ENCODE data around the gene MRGPRG. TPM values are rescaled to one million over a fixed set of nuclear protein-coding genes. Genes with fewer than 3 reads are reported as not detected.

Gene MRGPRG
- total RNA-seq, 1 experiment from 2014 or later, result not detected

DNA sequence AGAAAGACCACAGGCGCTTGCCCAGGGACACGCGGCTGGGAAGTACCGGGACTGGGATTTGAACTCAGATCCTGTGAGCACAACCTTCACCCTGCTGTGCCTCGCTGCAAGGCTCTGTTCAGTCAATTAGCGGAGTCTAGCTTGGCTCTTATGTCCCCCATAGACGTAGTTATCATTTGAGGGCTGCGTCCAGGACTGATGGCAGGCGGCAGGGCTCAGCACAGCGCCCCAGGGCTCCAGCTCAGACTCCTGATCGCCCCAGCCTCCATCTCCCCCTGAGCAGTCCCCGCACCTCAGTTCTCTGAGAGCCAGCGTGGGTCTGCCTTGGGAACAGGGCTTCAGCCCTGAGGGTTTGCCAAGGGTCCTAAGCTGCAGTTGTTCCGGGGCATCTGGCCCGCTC, 19.8 kb downstream of the MRGPRG start (continued):
- TF ChIP-seq, protein P1, sequence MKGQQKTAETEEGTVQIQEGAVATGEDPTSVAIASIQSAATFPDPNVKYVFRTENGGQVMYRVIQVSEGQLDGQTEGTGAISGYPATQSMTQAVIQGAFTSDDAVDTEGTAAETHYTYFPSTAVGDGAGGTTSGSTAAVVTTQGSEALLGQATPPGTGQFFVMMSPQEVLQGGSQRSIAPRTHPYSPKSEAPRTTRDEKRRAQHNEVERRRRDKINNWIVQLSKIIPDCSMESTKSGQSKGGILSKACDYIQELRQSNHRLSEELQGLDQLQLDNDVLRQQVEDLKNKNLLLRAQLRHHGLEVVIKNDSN (CRISPR knock-in tag; IDR thresholded peaks at IDR 0.05), result no peak
- TF ChIP-seq JUN (CRISPR knock-in tag; IDR thresholded peaks at IDR 0.05), result no peak

DNA sequence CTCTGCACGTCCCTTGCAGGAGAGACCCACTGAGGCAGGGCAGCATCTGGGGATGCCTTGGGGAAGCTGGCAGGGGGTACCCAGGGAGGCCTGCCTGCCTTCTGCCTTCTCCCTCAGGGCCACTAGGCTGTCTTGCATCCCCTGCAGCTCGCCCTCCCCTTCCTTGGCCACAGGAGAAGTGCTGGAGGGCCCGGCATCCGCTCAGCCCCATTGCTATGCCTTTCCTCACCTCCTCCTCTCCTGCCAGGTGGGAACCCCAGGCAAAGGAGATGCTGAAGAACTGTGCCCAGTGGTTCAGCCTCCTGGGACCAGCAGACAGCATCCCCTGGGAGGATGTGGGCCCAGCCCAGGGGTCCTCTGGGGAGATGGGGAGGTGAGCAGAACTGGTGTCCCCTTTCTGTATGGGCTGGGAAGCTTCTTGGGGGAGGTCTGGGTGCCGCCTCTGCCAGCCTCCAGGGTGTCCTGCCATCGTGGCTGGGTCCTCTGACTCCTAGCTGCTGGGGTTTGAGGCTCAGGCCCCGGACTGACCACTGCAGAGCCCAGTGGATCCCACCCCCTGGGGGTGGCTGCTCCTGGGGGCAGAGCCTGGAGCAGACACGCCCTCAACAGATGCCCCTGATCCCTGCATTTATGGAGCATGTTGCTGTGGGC, 20.6 kb downstream of the MRGPRG start:
- TF ChIP-seq, protein P2, sequence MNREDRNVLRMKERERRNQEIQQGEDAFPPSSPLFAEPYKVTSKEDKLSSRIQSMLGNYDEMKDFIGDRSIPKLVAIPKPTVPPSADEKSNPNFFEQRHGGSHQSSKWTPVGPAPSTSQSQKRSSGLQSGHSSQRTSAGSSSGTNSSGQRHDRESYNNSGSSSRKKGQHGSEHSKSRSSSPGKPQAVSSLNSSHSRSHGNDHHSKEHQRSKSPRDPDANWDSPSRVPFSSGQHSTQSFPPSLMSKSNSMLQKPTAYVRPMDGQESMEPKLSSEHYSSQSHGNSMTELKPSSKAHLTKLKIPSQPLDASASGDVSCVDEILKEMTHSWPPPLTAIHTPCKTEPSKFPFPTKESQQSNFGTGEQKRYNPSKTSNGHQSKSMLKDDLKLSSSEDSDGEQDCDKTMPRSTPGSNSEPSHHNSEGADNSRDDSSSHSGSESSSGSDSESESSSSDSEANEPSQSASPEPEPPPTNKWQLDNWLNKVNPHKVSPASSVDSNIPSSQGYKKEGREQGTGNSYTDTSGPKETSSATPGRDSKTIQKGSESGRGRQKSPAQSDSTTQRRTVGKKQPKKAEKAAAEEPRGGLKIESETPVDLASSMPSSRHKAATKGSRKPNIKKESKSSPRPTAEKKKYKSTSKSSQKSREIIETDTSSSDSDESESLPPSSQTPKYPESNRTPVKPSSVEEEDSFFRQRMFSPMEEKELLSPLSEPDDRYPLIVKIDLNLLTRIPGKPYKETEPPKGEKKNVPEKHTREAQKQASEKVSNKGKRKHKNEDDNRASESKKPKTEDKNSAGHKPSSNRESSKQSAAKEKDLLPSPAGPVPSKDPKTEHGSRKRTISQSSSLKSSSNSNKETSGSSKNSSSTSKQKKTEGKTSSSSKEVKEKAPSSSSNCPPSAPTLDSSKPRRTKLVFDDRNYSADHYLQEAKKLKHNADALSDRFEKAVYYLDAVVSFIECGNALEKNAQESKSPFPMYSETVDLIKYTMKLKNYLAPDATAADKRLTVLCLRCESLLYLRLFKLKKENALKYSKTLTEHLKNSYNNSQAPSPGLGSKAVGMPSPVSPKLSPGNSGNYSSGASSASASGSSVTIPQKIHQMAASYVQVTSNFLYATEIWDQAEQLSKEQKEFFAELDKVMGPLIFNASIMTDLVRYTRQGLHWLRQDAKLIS (CRISPR knock-in tag; IDR thresholded peaks at IDR 0.05; ENCODE audit: borderline replicate concordance), result no peak
- TF ChIP-seq TCF7 (CRISPR knock-in tag; IDR thresholded peaks at IDR 0.05; ENCODE audit: low read depth), result no peak
- TF ChIP-seq GABPB1 (CRISPR knock-in tag; IDR thresholded peaks at IDR 0.05), result no peak
- no peak for TF ChIP-seq OVOL2 (CRISPR knock-in tag; IDR thresholded peaks at IDR 0.05; ENCODE audit: borderline replicate concordance)
- no peak for TF ChIP-seq CREM (CRISPR knock-in tag; IDR thresholded peaks at IDR 0.05)
- no peak for TF ChIP-seq ELF4 (CRISPR knock-in tag; IDR thresholded peaks at IDR 0.05; ENCODE audit: low read depth)
- TF ChIP-seq, protein P3, sequence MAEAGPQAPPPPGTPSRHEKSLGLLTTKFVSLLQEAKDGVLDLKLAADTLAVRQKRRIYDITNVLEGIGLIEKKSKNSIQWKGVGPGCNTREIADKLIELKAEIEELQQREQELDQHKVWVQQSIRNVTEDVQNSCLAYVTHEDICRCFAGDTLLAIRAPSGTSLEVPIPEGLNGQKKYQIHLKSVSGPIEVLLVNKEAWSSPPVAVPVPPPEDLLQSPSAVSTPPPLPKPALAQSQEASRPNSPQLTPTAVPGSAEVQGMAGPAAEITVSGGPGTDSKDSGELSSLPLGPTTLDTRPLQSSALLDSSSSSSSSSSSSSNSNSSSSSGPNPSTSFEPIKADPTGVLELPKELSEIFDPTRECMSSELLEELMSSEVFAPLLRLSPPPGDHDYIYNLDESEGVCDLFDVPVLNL (CRISPR knock-in tag; IDR thresholded peaks at IDR 0.05; ENCODE audit: borderline replicate concordance, low read depth), result no peak
- no peak for TF ChIP-seq ZNF121 (CRISPR knock-in tag; IDR thresholded peaks at IDR 0.05)
- no peak for TF ChIP-seq TP53 (CRISPR knock-in tag; IDR thresholded peaks at IDR 0.05)
- TF ChIP-seq, protein P4, sequence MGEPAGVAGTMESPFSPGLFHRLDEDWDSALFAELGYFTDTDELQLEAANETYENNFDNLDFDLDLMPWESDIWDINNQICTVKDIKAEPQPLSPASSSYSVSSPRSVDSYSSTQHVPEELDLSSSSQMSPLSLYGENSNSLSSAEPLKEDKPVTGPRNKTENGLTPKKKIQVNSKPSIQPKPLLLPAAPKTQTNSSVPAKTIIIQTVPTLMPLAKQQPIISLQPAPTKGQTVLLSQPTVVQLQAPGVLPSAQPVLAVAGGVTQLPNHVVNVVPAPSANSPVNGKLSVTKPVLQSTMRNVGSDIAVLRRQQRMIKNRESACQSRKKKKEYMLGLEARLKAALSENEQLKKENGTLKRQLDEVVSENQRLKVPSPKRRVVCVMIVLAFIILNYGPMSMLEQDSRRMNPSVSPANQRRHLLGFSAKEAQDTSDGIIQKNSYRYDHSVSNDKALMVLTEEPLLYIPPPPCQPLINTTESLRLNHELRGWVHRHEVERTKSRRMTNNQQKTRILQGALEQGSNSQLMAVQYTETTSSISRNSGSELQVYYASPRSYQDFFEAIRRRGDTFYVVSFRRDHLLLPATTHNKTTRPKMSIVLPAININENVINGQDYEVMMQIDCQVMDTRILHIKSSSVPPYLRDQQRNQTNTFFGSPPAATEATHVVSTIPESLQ (CRISPR knock-in tag; IDR thresholded peaks at IDR 0.05), result no peak
- TF ChIP-seq, protein P5, sequence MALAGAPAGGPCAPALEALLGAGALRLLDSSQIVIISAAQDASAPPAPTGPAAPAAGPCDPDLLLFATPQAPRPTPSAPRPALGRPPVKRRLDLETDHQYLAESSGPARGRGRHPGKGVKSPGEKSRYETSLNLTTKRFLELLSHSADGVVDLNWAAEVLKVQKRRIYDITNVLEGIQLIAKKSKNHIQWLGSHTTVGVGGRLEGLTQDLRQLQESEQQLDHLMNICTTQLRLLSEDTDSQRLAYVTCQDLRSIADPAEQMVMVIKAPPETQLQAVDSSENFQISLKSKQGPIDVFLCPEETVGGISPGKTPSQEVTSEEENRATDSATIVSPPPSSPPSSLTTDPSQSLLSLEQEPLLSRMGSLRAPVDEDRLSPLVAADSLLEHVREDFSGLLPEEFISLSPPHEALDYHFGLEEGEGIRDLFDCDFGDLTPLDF (CRISPR knock-in tag; IDR thresholded peaks at IDR 0.05), result no peak
- no peak for TF ChIP-seq MXD4 (CRISPR knock-in tag; IDR thresholded peaks at IDR 0.05; ENCODE audit: borderline replicate concordance)
- TF ChIP-seq, protein P6, sequence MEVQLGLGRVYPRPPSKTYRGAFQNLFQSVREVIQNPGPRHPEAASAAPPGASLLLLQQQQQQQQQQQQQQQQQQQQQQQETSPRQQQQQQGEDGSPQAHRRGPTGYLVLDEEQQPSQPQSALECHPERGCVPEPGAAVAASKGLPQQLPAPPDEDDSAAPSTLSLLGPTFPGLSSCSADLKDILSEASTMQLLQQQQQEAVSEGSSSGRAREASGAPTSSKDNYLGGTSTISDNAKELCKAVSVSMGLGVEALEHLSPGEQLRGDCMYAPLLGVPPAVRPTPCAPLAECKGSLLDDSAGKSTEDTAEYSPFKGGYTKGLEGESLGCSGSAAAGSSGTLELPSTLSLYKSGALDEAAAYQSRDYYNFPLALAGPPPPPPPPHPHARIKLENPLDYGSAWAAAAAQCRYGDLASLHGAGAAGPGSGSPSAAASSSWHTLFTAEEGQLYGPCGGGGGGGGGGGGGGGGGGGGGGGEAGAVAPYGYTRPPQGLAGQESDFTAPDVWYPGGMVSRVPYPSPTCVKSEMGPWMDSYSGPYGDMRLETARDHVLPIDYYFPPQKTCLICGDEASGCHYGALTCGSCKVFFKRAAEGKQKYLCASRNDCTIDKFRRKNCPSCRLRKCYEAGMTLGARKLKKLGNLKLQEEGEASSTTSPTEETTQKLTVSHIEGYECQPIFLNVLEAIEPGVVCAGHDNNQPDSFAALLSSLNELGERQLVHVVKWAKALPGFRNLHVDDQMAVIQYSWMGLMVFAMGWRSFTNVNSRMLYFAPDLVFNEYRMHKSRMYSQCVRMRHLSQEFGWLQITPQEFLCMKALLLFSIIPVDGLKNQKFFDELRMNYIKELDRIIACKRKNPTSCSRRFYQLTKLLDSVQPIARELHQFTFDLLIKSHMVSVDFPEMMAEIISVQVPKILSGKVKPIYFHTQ (CRISPR knock-in tag; IDR thresholded peaks at IDR 0.05), result no peak
- TF ChIP-seq, protein P7, sequence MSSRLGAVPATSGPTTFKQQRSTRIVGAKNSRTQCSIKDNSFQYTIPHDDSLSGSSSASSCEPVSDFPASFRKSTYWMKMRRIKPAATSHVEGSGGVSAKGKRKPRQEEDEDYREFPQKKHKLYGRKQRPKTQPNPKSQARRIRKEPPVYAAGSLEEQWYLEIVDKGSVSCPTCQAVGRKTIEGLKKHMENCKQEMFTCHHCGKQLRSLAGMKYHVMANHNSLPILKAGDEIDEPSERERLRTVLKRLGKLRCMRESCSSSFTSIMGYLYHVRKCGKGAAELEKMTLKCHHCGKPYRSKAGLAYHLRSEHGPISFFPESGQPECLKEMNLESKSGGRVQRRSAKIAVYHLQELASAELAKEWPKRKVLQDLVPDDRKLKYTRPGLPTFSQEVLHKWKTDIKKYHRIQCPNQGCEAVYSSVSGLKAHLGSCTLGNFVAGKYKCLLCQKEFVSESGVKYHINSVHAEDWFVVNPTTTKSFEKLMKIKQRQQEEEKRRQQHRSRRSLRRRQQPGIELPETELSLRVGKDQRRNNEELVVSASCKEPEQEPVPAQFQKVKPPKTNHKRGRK (CRISPR knock-in tag; IDR thresholded peaks at IDR 0.05; ENCODE audit: borderline replicate concordance), result no peak
- no peak for TF ChIP-seq ZBTB21 (CRISPR knock-in tag; IDR thresholded peaks at IDR 0.05; ENCODE audit: borderline replicate concordance)
- no peak overlapping the region for H3K27ac Mint-ChIP-seq
- DNase-seq (ENCODE audit: low spot score) (no peak), ATAC-seq (no peak)
- no peaks in the 10 kb centered on the region for H3K9me3 Mint-ChIP-seq
- CTCF ChIA-PET, result no interaction called here
- peaks cover 18% of the 10 kb centered on the region for H3K27me3 Mint-ChIP-seq (ENCODE audit: low read depth)
- POLR2A ChIA-PET, result no interaction called here
- H3K4me1 Mint-ChIP-seq, result peaks cover 12% of the 10 kb centered on the region
- H3K36me3 Mint-ChIP-seq, result no peaks in the 10 kb centered on the region
- no peak overlapping the region for H3K4me3 Mint-ChIP-seq
